HG03469 (cell line): ENCODE data around the gene GSTP1.

ENCODE experiments used
- ATAC-seq: cut with Tn5 transposase; IDR thresholded peaks from one replicate; pipeline ENCODE4 v1.9.1; 2021; ENCODE audit warnings: mild to moderate bottlenecking, moderate library complexity, moderate number of reproducible peaks; ENCODE audit not compliant: unreplicated experiment

Gene GSTP1

GRCh38 chr11:67628710-67629385 lies 45.2 kb downstream of the GSTP1 start:
- no peak for ATAC-seq

- peak; percentile 27 for ATAC-seq
Measured at GRCh38 chr11:67629386-67630227, 46.0 kb downstream of the GSTP1 start, which contains the start of gene NUDT8. NUDT8 (minus strand) TSS chr11:67629937; CDS start chr11:67629911, 26 bp downstream.

GRCh38 chr11:67630228-67630942 lies 46.8 kb downstream of the GSTP1 start:
- ATAC-seq = peak; percentile 29

GRCh38 chr11:67630943-67631331 lies 47.3 kb downstream of the GSTP1 start:
- no peak for ATAC-seq

GRCh38 chr11:67631411-67631810 lies 47.8 kb downstream of the GSTP1 start:
- no peak for ATAC-seq

GRCh38 chr11:67631853-67632174 lies 48.2 kb downstream of the GSTP1 start:
- ATAC-seq = no peak

- ATAC-seq = no peak
Measured at GRCh38 chr11:67632175-67632981, 48.8 kb downstream of the GSTP1 start.

GRCh38 chr11:67632982-67633755 lies 49.6 kb downstream of the GSTP1 start:
- no peak for ATAC-seq

- ATAC-seq = no peak
Measured at GRCh38 chr11:67633758-67634365, 50.2 kb downstream of the GSTP1 start.

- ATAC-seq = no peak
Measured at GRCh38 chr11:67634366-67635230, 51.0 kb downstream of the GSTP1 start.

GRCh38 chr11:67635231-67635521 lies 51.6 kb downstream of the GSTP1 start:
- ATAC-seq = no peak
